HEK293 (cell line): ENCODE data around the gene OR13G1.

Experiments used
- CTCF ChIA-PET: fragments of 350-600 bp; formaldehyde crosslinking; extraction: SDS; loops from one replicate; lab custom pipeline; 2021; ENCODE audit warnings: antibody characterized with exemption; lab: Yijun Ruan, JAX
- POLR2A ChIA-PET: fragments of 300-600 bp; formaldehyde crosslinking; extraction: SDS; loops from one replicate; lab custom pipeline; 2020; ENCODE audit warnings: antibody characterized with exemption, inconsistent platforms; lab: Yijun Ruan, JAX
- H3K27ac ChIP-seq: fragments of 200-500 bp; sonication (Bioruptor generic); 2 replicates; pipeline ENCODE4 v1.5.1; 2014; ENCODE audit warnings: low read depth, low read length, control low read depth, inconsistent platforms; ENCODE audit errors: extremely low read depth
- H3K36me3 ChIP-seq, 2 experiments: fragments of 200-500 bp in 1 of 2; sonication (Bioruptor generic) in 1 of 2; 1 replicate in 1 of 2; 2 replicates in 1 of 2; pipeline ENCODE4 v1.5.1; 2014 to 2017; ENCODE audit warnings: inconsistent platforms in 2 of 2, low read length in 2 of 2; ENCODE audit not compliant: control insufficient read depth in 2 of 2, insufficient read depth in 1 of 2
- H3K4me1 ChIP-seq: fragments of 200-500 bp; sonication (Bioruptor generic); 2 replicates; pipeline ENCODE4 v1.5.1; 2014; ENCODE audit warnings: mild to moderate bottlenecking, low read length, inconsistent platforms; ENCODE audit not compliant: control insufficient read depth, insufficient read depth
- H3K4me3 ChIP-seq: 2 replicates; pipeline ENCODE4 v1.5.1; 2011; ENCODE audit warnings: low read depth, mild to moderate bottlenecking, control low read depth, low read length, moderate library complexity
- H3K9me3 ChIP-seq: fragments of 200-500 bp; sonication (Bioruptor generic); 2 replicates; pipeline ENCODE4 v1.5.1; 2014; ENCODE audit warnings: low read depth, low read length, inconsistent platforms; ENCODE audit not compliant: control insufficient read depth, insufficient read depth
- GLI4 ChIP-seq: fragments of 450-650 bp; formaldehyde crosslinking; IDR thresholded peaks from 2 replicates; pipeline ENCODE4 v1.5.1; 2016; ENCODE audit warnings: missing biosample characterization, missing genetic modification characterization
- HOXC10 ChIP-seq: sonication (generic); formaldehyde crosslinking; IDR thresholded peaks from 2 replicates; pipeline ENCODE4 v1.8.1; 2023; ENCODE audit warnings: mild to moderate bottlenecking, missing genetic modification reagents
- KLF10 ChIP-seq: fragments of 450-650 bp; IDR thresholded peaks from 2 replicates; pipeline ENCODE4 v1.5.1; 2018; ENCODE audit warnings: missing biosample characterization, mild to moderate bottlenecking, missing genetic modification characterization
- PRDM1 ChIP-seq: fragments of 450-650 bp; formaldehyde crosslinking; IDR thresholded peaks from 2 replicates; pipeline ENCODE4; 2016; ENCODE audit warnings: missing biosample characterization, missing genetic modification characterization
- REPIN1 ChIP-seq: fragments of 450-650 bp; formaldehyde crosslinking; IDR thresholded peaks from 2 replicates; pipeline ENCODE4 v1.5.1; 2017; ENCODE audit warnings: missing biosample characterization, missing genetic modification characterization, low read depth
- SETDB1 ChIP-seq: IDR thresholded peaks from one replicate; pipeline ENCODE4 v1.6.1; 2017; ENCODE audit warnings: mild to moderate bottlenecking, low read length, moderate library complexity, mixed read lengths; ENCODE audit not compliant: insufficient read length
- ZFHX2 ChIP-seq: fragments of 450-650 bp; formaldehyde crosslinking; conservative IDR thresholded peaks from 2 replicates; pipeline ENCODE4 v1.5.1; 2016; ENCODE audit warnings: missing biosample characterization, missing genetic modification characterization
- ZNF10 ChIP-seq: fragments of 450-650 bp; formaldehyde crosslinking; IDR thresholded peaks from 2 replicates; pipeline ENCODE4 v1.5.1; 2017; ENCODE audit warnings: missing biosample characterization, missing genetic modification characterization
- ZNF16 ChIP-seq: fragments of 450-650 bp; formaldehyde crosslinking; IDR thresholded peaks from 2 replicates; pipeline ENCODE4 v1.5.1; 2016; ENCODE audit warnings: low read depth, missing biosample characterization, missing genetic modification characterization
- ZNF214 ChIP-seq: fragments of 450-650 bp; formaldehyde crosslinking; IDR thresholded peaks from 2 replicates; pipeline ENCODE4 v1.5.1; 2017; ENCODE audit warnings: missing biosample characterization, mild to moderate bottlenecking, missing genetic modification characterization, borderline replicate concordance
- ZNF239 ChIP-seq: fragments of 450-650 bp; formaldehyde crosslinking; IDR thresholded peaks from 2 replicates; pipeline ENCODE4 v1.5.1; 2016; ENCODE audit warnings: missing biosample characterization, missing genetic modification characterization
- ZNF302 ChIP-seq: fragments of 450-650 bp; formaldehyde crosslinking; IDR thresholded peaks from 2 replicates; pipeline ENCODE4 v1.5.1; 2016; ENCODE audit warnings: missing biosample characterization, missing genetic modification characterization, low read depth
- ZNF426 ChIP-seq: fragments of 450-650 bp; formaldehyde crosslinking; IDR thresholded peaks from 2 replicates; pipeline ENCODE4 v1.5.1; 2017; ENCODE audit warnings: missing biosample characterization, missing genetic modification characterization, mild to moderate bottlenecking, inconsistent platforms, moderate library complexity
- ZNF433 ChIP-seq: fragments of 450-650 bp; formaldehyde crosslinking; IDR thresholded peaks from 2 replicates; pipeline ENCODE4 v1.5.1; 2016; ENCODE audit warnings: missing biosample characterization, missing genetic modification characterization, low read depth
- ZNF561 ChIP-seq: fragments of 450-650 bp; IDR thresholded peaks from 2 replicates; pipeline ENCODE4 v1.5.1; 2018; ENCODE audit warnings: missing biosample characterization, missing genetic modification characterization, borderline replicate concordance
- TF ChIP-seq, protein P1 (sequence below): fragments of 450-650 bp; formaldehyde crosslinking; IDR thresholded peaks from 2 replicates; pipeline ENCODE4 v1.5.1; 2016; ENCODE audit warnings: missing biosample characterization, missing genetic modification characterization
- TF ChIP-seq, protein P2 (sequence below): fragments of 450-650 bp; formaldehyde crosslinking; IDR thresholded peaks from 2 replicates; pipeline ENCODE4 v1.5.1; 2016; ENCODE audit warnings: missing biosample characterization, missing genetic modification characterization
- TF ChIP-seq, protein P3 (sequence below): IDR thresholded peaks from 2 replicates; pipeline ENCODE4 v1.6.1; 2011; ENCODE audit warnings: mild to moderate bottlenecking, low read depth, low read length, borderline replicate concordance
- TF ChIP-seq, protein P4 (sequence below): fragments of 450-650 bp; formaldehyde crosslinking; IDR thresholded peaks from 2 replicates; pipeline ENCODE4 v1.5.1; 2016; ENCODE audit warnings: missing biosample characterization, missing genetic modification characterization
- TF ChIP-seq, protein P5 (sequence below): fragments of 450-650 bp; formaldehyde crosslinking; IDR thresholded peaks from 2 replicates; pipeline ENCODE4 v1.5.1; 2016; ENCODE audit warnings: missing biosample characterization, missing genetic modification characterization
- TF ChIP-seq, protein P6 (sequence below): fragments of 450-650 bp; formaldehyde crosslinking; IDR thresholded peaks from 2 replicates; pipeline ENCODE4 v1.5.1; 2016; ENCODE audit warnings: missing biosample characterization, missing genetic modification characterization

Gene OR13G1, protein sequence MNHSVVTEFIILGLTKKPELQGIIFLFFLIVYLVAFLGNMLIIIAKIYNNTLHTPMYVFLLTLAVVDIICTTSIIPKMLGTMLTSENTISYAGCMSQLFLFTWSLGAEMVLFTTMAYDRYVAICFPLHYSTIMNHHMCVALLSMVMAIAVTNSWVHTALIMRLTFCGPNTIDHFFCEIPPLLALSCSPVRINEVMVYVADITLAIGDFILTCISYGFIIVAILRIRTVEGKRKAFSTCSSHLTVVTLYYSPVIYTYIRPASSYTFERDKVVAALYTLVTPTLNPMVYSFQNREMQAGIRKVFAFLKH

DNA sequence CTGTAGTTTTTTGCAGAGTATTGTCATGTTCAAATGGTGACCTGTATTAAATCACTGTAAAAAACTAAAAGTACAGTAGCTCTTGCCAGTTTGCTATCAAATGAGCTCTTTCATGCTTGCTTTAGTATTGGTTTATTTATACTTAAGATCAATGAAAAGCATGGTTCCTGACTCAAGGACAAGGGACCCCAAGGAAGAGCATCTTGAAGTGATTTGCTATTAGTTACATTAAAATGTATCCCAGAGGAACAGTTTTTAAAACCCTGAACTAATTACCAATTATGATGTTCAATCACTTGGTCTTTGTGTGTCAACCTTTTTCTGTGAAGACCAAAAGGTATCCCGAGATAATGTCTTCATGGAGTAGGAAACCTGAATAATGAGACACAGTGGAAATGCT, at the start of gene OR13G1:
TSS of gene OR13G1 (minus strand) at position 101 of the 400 bp plus-strand sequence. CDS start 6,698 bp downstream, outside the sequence.
- CTCF ChIA-PET, result no interaction called here
- no peak for TF ChIP-seq PRDM1 (tag by site-specific recombination)
- no peak for TF ChIP-seq ZNF302
- TF ChIP-seq, protein P1, sequence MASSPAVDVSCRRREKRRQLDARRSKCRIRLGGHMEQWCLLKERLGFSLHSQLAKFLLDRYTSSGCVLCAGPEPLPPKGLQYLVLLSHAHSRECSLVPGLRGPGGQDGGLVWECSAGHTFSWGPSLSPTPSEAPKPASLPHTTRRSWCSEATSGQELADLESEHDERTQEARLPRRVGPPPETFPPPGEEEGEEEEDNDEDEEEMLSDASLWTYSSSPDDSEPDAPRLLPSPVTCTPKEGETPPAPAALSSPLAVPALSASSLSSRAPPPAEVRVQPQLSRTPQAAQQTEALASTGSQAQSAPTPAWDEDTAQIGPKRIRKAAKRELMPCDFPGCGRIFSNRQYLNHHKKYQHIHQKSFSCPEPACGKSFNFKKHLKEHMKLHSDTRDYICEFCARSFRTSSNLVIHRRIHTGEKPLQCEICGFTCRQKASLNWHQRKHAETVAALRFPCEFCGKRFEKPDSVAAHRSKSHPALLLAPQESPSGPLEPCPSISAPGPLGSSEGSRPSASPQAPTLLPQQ (tag by site-specific recombination), result no peak
- TF ChIP-seq HOXC10, result no peak
- TF ChIP-seq, protein P2, sequence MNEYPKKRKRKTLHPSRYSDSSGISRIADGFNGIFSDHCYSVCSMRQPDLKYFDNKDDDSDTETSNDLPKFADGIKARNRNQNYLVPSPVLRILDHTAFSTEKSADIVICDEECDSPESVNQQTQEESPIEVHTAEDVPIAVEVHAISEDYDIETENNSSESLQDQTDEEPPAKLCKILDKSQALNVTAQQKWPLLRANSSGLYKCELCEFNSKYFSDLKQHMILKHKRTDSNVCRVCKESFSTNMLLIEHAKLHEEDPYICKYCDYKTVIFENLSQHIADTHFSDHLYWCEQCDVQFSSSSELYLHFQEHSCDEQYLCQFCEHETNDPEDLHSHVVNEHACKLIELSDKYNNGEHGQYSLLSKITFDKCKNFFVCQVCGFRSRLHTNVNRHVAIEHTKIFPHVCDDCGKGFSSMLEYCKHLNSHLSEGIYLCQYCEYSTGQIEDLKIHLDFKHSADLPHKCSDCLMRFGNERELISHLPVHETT (tag by site-specific recombination), result no peak
- Histone ChIP-seq H3K4me1 (no peaks in the 10 kb centered on the region), H3K4me3 (no peak within 1 kb of the TSS), H3K36me3 (no peaks in the 10 kb centered on the region), H3K27ac (no peak within 1 kb of the TSS), H3K9me3 (no peaks in the 10 kb centered on the region)
- POLR2A ChIA-PET, result no interaction called here

DNA sequence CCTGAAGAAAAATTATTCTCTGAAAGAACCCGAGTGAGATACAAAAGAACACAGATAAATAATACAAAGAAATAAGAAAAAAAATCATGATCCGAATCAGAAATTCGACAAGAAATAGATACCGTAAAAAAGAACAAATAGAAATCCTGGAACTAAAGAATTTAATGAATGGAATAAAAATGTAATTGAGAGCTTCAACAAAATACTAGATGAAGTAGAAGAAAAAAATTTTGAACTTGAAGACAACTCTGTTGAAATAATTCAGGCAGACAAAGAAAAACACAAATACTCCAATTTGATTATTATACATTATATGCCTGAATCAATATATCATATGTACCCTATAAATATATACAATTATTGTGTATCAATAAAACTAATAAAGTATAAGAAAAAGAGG, 41.7 kb upstream of the OR13G1 start:
- POLR2A ChIA-PET, result no interaction called here
- Histone ChIP-seq H3K4me3 (no peak overlapping the region), H3K4me1 (no peaks in the 10 kb centered on the region), H3K9me3 (no peaks in the 10 kb centered on the region), H3K36me3 (no peaks in the 10 kb centered on the region)
- CTCF ChIA-PET, result no interaction called here
- TF ChIP-seq ZNF239, result no peak
- no peak for TF ChIP-seq SETDB1
- no peak for TF ChIP-seq ZNF426
- TF ChIP-seq, protein P3, sequence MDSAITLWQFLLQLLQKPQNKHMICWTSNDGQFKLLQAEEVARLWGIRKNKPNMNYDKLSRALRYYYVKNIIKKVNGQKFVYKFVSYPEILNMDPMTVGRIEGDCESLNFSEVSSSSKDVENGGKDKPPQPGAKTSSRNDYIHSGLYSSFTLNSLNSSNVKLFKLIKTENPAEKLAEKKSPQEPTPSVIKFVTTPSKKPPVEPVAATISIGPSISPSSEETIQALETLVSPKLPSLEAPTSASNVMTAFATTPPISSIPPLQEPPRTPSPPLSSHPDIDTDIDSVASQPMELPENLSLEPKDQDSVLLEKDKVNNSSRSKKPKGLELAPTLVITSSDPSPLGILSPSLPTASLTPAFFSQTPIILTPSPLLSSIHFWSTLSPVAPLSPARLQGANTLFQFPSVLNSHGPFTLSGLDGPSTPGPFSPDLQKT, result no peak
- TF ChIP-seq ZNF561, result no peak
- no peak for TF ChIP-seq ZNF214
- TF ChIP-seq, protein P4, sequence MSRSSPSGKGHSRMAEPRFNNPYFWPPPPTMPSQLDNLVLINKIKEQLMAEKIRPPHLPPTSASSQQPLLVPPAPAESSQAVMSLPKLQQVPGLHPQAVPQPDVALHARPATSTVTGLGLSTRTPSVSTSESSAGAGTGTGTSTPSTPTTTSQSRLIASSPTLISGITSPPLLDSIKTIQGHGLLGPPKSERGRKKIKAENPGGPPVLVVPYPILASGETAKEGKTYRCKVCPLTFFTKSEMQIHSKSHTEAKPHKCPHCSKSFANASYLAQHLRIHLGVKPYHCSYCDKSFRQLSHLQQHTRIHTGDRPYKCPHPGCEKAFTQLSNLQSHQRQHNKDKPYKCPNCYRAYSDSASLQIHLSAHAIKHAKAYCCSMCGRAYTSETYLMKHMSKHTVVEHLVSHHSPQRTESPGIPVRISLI, result no peak
- no peak for TF ChIP-seq ZFHX2 (tag by site-specific recombination)
- TF ChIP-seq, all 188 proteins: peak for 0
- no peak overlapping the region for H3K27ac ChIP-seq

DNA sequence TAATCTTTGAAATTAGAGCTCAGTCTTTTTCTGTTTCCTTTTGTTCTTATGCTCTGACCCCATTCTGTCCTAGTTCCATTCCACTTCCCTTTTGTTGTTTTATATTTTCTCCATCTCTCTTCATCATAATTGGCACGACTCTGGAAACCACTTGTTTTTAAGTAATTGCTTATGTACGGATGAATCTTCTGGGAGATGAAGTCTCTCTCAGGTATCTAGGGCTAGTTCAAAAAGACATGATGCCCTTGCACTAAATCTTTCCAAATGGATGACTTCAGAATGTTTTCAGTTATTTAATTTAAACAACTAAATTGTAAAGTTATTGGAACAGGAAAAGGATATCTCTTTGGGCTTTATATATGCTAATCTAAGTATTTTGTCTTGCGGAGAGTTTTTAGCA, 37.0 kb upstream of the OR13G1 start, which contains the start of gene OR6F1:
TSS of gene OR6F1 (minus strand) at position 101 of the 400 bp plus-strand sequence. CDS start 3,891 bp downstream, outside the sequence.
- Histone ChIP-seq H3K36me3 (no peaks in the 10 kb centered on the region), H3K4me1 (no peaks in the 10 kb centered on the region), H3K4me3 (no peak within 1 kb of the TSS), H3K9me3 (no peaks in the 10 kb centered on the region), H3K27ac (no peak within 1 kb of the TSS)
- ChIA-PET POLR2A (no interaction called here), CTCF (no interaction called here)
- TF ChIP-seq ZNF10 (tag by site-specific recombination) (no peak), ZNF433 (no peak), KLF10 (no peak), ZNF16 (tag by site-specific recombination) (no peak), GLI4 (tag by site-specific recombination) (no peak), REPIN1 (tag by site-specific recombination) (no peak)
- TF ChIP-seq, protein P5, sequence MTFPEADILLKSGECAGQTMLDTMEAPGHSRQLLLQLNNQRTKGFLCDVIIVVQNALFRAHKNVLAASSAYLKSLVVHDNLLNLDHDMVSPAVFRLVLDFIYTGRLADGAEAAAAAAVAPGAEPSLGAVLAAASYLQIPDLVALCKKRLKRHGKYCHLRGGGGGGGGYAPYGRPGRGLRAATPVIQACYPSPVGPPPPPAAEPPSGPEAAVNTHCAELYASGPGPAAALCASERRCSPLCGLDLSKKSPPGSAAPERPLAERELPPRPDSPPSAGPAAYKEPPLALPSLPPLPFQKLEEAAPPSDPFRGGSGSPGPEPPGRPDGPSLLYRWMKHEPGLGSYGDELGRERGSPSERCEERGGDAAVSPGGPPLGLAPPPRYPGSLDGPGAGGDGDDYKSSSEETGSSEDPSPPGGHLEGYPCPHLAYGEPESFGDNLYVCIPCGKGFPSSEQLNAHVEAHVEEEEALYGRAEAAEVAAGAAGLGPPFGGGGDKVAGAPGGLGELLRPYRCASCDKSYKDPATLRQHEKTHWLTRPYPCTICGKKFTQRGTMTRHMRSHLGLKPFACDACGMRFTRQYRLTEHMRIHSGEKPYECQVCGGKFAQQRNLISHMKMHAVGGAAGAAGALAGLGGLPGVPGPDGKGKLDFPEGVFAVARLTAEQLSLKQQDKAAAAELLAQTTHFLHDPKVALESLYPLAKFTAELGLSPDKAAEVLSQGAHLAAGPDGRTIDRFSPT (tag by site-specific recombination), result no peak
- TF ChIP-seq, protein P6, sequence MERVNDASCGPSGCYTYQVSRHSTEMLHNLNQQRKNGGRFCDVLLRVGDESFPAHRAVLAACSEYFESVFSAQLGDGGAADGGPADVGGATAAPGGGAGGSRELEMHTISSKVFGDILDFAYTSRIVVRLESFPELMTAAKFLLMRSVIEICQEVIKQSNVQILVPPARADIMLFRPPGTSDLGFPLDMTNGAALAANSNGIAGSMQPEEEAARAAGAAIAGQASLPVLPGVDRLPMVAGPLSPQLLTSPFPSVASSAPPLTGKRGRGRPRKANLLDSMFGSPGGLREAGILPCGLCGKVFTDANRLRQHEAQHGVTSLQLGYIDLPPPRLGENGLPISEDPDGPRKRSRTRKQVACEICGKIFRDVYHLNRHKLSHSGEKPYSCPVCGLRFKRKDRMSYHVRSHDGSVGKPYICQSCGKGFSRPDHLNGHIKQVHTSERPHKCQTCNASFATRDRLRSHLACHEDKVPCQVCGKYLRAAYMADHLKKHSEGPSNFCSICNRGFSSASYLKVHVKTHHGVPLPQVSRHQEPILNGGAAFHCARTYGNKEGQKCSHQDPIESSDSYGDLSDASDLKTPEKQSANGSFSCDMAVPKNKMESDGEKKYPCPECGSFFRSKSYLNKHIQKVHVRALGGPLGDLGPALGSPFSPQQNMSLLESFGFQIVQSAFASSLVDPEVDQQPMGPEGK (tag by site-specific recombination), result no peak
